ENCODE data around the gene CCNJL.

CCNJL gene

DNA sequence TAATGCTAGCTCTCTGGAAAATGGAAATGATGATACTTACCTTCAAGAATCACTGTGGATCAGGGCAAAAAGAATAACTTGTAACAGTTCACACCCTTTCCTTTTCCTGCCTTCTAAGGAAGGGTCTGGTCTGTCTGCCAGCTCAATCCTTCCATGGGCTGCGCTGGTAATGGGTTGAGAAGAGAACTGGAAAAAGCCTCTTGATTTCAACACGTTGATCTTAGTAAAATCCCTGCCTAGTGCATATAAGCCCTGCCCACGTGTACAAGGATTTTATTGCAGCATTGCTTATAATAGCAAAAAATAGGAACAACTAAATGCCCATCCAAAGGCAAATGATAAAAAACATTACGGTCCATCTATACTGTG lies 37.6 kb upstream of the CCNJL start:
- no peaks in the 10 kb centered on the region for H3K9me3 ChIP-seq (replicated peaks in 1 of 2; ENCODE audit: control insufficient read depth in 2 of 2, insufficient read depth in 1 of 2, low read depth in 1 of 2, low read length in 2 of 2)

GRCh38 chr5:160349249-160349934 lies 37.0 kb upstream of the CCNJL start:
- Histone ChIP-seq H3K79me1 (ENCODE audit: low read depth, low read length) (no peaks in the 10 kb centered on the region), H3K23ac (ENCODE audit: low read depth, low read length, poor library complexity) (no peak overlapping the region), H2AK5ac (ENCODE audit: low read depth, low read length) (peak overlapping the region; percentile 41), H3K18ac (ENCODE audit: low read length) (peak overlapping the region; percentile 40), H2BK5ac (ENCODE audit: low read length) (no peak overlapping the region), H3K36me3 (replicated peaks in 1 of 2; ENCODE audit: control insufficient read depth in 2 of 2, insufficient read depth in 2 of 2, low read length in 2 of 2) (no peaks in the 10 kb centered on the region), H3K4ac (ENCODE audit: low read length) (no peak overlapping the region), H2BK120ac (ENCODE audit: low read depth, low read length) (no peak overlapping the region), H3K4me2 (ENCODE audit: insufficient read depth, low read length, poor library complexity, severe bottlenecking) (no peak overlapping the region), H2BK15ac (ENCODE audit: low read length) (peak overlapping the region; percentile 27), H3K14ac (ENCODE audit: low read length) (no peak overlapping the region), H3K4me3 (ENCODE audit: low read length in 2 of 2) (no peak overlapping the region), H3K4me1 (ENCODE audit: control insufficient read depth in 2 of 2, insufficient read depth in 1 of 2, low read depth in 1 of 2, low read length in 2 of 2) (peaks cover 0 to 4% of the 10 kb centered on the region in 2 donors), H2AFZ (ENCODE audit: low read length) (no peak overlapping the region), H3K27ac (replicated peaks; ENCODE audit: low read length) (no peak overlapping the region), H4K91ac (ENCODE audit: low read depth, low read length, poor library complexity) (no peak overlapping the region), H3K9me3 (replicated peaks in 1 of 2; ENCODE audit: control insufficient read depth in 2 of 2, insufficient read depth in 1 of 2, low read depth in 1 of 2, low read length in 2 of 2) (no peaks in the 10 kb centered on the region), H3K9ac (ENCODE audit: low read depth, low read length, poor library complexity) (no peak overlapping the region), H2BK12ac (ENCODE audit: low read length) (no peak overlapping the region), H4K8ac (ENCODE audit: low read depth, low read length) (no peak overlapping the region), H3K27me3 (ENCODE audit: control insufficient read depth in 3 of 3, insufficient read depth in 3 of 3, low read depth in 1 of 3, low read length in 3 of 3) (peaks cover 0 to 2% (median 0%) of the 10 kb centered on the region in 3 experiments)
- no CpG with 5 or more reads among the region's 27 CpGs for WGBS, 2 donors (ENCODE audit: extremely low coverage in 2 of 2, insufficient read length in 2 of 2, insufficient replicate concordance in 1 of 2)
- DNase-seq (ENCODE audit: low spot score) = no peak

More for the DNA sequence above, 37.6 kb upstream of the CCNJL start:
- Histone ChIP-seq H3K4me3 (ENCODE audit: low read length in 2 of 2) (no peak overlapping the region), H3K27me3 (ENCODE audit: control insufficient read depth in 3 of 3, insufficient read depth in 3 of 3, low read depth in 1 of 3, low read length in 3 of 3) (peaks cover 0 to 2% (median 0%) of the 10 kb centered on the region in 3 experiments), H3K4me1 (ENCODE audit: control insufficient read depth in 2 of 2, insufficient read depth in 1 of 2, low read depth in 1 of 2, low read length in 2 of 2) (peaks cover 0 to 3% of the 10 kb centered on the region in 2 donors), H3K36me3 (replicated peaks in 1 of 2; ENCODE audit: control insufficient read depth in 2 of 2, insufficient read depth in 2 of 2, low read length in 2 of 2) (no peaks in the 10 kb centered on the region), H3K27ac (replicated peaks; ENCODE audit: low read length) (no peak overlapping the region), H3K4ac (ENCODE audit: low read length) (no peak overlapping the region), H2BK12ac (ENCODE audit: low read length) (no peak overlapping the region), H2BK15ac (ENCODE audit: low read length) (no peak overlapping the region), H3K9ac (ENCODE audit: low read depth, low read length, poor library complexity) (no peak overlapping the region), H3K14ac (ENCODE audit: low read length) (no peak overlapping the region), H3K4me2 (ENCODE audit: insufficient read depth, low read length, poor library complexity, severe bottlenecking) (no peak overlapping the region), H2AFZ (ENCODE audit: low read length) (no peak overlapping the region), H4K8ac (ENCODE audit: low read depth, low read length) (no peak overlapping the region), H2BK5ac (ENCODE audit: low read length) (no peak overlapping the region), H3K23ac (ENCODE audit: low read depth, low read length, poor library complexity) (no peak overlapping the region), H4K91ac (ENCODE audit: low read depth, low read length, poor library complexity) (no peak overlapping the region), H3K79me1 (ENCODE audit: low read depth, low read length) (no peaks in the 10 kb centered on the region), H2AK5ac (ENCODE audit: low read depth, low read length) (no peak overlapping the region), H2BK120ac (ENCODE audit: low read depth, low read length) (no peak overlapping the region), H3K18ac (ENCODE audit: low read length) (no peak overlapping the region)
- no peak for DNase-seq (ENCODE audit: low spot score)
- WGBS, 2 donors (ENCODE audit: extremely low coverage in 2 of 2, insufficient read length in 2 of 2, insufficient replicate concordance in 1 of 2) = no CpG with 5 or more reads among the region's 4 CpGs

DNA sequence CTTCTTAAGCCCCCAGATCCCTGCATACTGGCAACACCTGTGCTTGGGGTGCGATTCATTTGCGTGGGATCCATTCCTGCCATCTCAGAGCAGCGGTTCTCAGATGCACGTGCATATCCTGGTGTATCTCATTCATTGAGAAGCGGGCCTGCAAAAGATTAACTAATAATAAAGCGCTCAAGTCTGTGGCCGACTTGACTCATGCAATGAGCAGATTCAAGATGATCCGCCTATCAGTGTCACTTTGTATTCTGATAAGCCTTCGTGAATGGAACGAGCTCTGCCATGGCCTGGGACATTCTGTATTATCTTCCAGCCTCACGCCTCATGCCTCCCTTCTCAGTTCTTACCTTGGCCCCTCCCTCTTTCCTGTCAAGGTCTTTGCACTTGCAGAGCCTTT lies 35.7 kb upstream of the CCNJL start:
- no peaks in the 10 kb centered on the region for H3K9me3 ChIP-seq (replicated peaks in 1 of 2; ENCODE audit: control insufficient read depth in 2 of 2, insufficient read depth in 1 of 2, low read depth in 1 of 2, low read length in 2 of 2)
- H2BK120ac ChIP-seq (ENCODE audit: low read depth, low read length) = no peak overlapping the region
- WGBS, 2 donors (ENCODE audit: extremely low coverage in 2 of 2, insufficient read length in 2 of 2, insufficient replicate concordance in 1 of 2) = no CpG with 5 or more reads among the region's 11 CpGs

DNA sequence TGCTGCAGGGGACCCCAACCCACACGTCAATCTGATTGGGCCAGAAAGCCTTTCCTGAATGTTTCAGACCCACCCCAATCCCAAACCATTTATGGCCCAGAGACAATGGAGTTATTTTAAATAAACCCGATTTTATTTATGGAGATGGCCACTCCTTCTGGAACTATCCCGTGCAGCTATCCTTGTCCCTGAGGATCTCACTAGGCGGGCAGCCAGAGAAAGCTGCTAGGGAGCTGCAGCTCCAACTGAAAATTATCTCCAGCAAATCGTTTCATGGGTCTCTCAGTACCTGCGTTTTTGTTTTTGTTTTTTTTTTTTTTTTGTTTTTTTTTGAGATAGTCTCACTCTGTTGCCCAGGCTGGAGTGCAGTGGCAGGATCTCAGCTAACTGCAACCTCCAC lies 35.1 kb upstream of the CCNJL start:
- Histone ChIP-seq H3K36me3 (replicated peaks in 1 of 2; ENCODE audit: control insufficient read depth in 2 of 2, insufficient read depth in 2 of 2, low read length in 2 of 2) (no peaks in the 10 kb centered on the region), H2AK5ac (ENCODE audit: low read depth, low read length) (no peak overlapping the region), H3K4me2 (ENCODE audit: insufficient read depth, low read length, poor library complexity, severe bottlenecking) (no peak overlapping the region), H3K4me1 (ENCODE audit: control insufficient read depth in 2 of 2, insufficient read depth in 1 of 2, low read depth in 1 of 2, low read length in 2 of 2) (peaks cover 0 to 4% of the 10 kb centered on the region in 2 donors), H3K4ac (ENCODE audit: low read length) (no peak overlapping the region), H4K91ac (ENCODE audit: low read depth, low read length, poor library complexity) (no peak overlapping the region), H3K79me1 (ENCODE audit: low read depth, low read length) (no peaks in the 10 kb centered on the region), H4K8ac (ENCODE audit: low read depth, low read length) (no peak overlapping the region), H2BK120ac (ENCODE audit: low read depth, low read length) (no peak overlapping the region), H3K18ac (ENCODE audit: low read length) (no peak overlapping the region), H3K27ac (replicated peaks; ENCODE audit: low read length) (no peak overlapping the region), H2BK5ac (ENCODE audit: low read length) (no peak overlapping the region), H2BK15ac (ENCODE audit: low read length) (no peak overlapping the region), H2AFZ (ENCODE audit: low read length) (no peak overlapping the region), H3K4me3 (ENCODE audit: low read length in 2 of 2) (no peak overlapping the region), H3K27me3 (ENCODE audit: control insufficient read depth in 3 of 3, insufficient read depth in 3 of 3, low read depth in 1 of 3, low read length in 3 of 3) (peaks cover 0 to under 1% (median 0%) of the 10 kb centered on the region in 3 experiments), H2BK12ac (ENCODE audit: low read length) (no peak overlapping the region), H3K23ac (ENCODE audit: low read depth, low read length, poor library complexity) (no peak overlapping the region), H3K9me3 (replicated peaks in 1 of 2; ENCODE audit: control insufficient read depth in 2 of 2, insufficient read depth in 1 of 2, low read depth in 1 of 2, low read length in 2 of 2) (no peaks in the 10 kb centered on the region), H3K9ac (ENCODE audit: low read depth, low read length, poor library complexity) (no peak overlapping the region), H3K14ac (ENCODE audit: low read length) (no peak overlapping the region)
- no peak for DNase-seq (ENCODE audit: low spot score)
- no CpG with 5 or more reads among the region's 6 CpGs for WGBS, 2 donors (ENCODE audit: extremely low coverage in 2 of 2, insufficient read length in 2 of 2, insufficient replicate concordance in 1 of 2)

More for the DNA sequence above, 35.7 kb upstream of the CCNJL start:
- no peak overlapping the region for H3K4ac ChIP-seq (ENCODE audit: low read length)
- H3K18ac ChIP-seq (ENCODE audit: low read length) = no peak overlapping the region
- no peaks in the 10 kb centered on the region for H3K36me3 ChIP-seq (replicated peaks in 1 of 2; ENCODE audit: control insufficient read depth in 2 of 2, insufficient read depth in 2 of 2, low read length in 2 of 2)
- no peak overlapping the region for H2BK15ac ChIP-seq (ENCODE audit: low read length)
- no peak overlapping the region for H3K23ac ChIP-seq (ENCODE audit: low read depth, low read length, poor library complexity)
- DNase-seq (ENCODE audit: low spot score) = no peak
- H2BK5ac ChIP-seq (ENCODE audit: low read length) = no peak overlapping the region
- H3K4me1 ChIP-seq (ENCODE audit: control insufficient read depth in 2 of 2, insufficient read depth in 1 of 2, low read depth in 1 of 2, low read length in 2 of 2) = peaks cover 0 to 4% of the 10 kb centered on the region in 2 donors
- no peak overlapping the region for H3K14ac ChIP-seq (ENCODE audit: low read length)
- H3K4me2 ChIP-seq (ENCODE audit: insufficient read depth, low read length, poor library complexity, severe bottlenecking) = no peak overlapping the region
- H2AFZ ChIP-seq (ENCODE audit: low read length) = no peak overlapping the region
- no peak overlapping the region for H4K8ac ChIP-seq (ENCODE audit: low read depth, low read length)
- H3K27ac ChIP-seq (replicated peaks; ENCODE audit: low read length) = no peak overlapping the region
- H3K79me1 ChIP-seq (ENCODE audit: low read depth, low read length) = no peaks in the 10 kb centered on the region
- H3K9ac ChIP-seq (ENCODE audit: low read depth, low read length, poor library complexity) = no peak overlapping the region
- H4K91ac ChIP-seq (ENCODE audit: low read depth, low read length, poor library complexity) = no peak overlapping the region
- H3K4me3 ChIP-seq (ENCODE audit: low read length in 2 of 2) = no peak overlapping the region
- H2BK12ac ChIP-seq (ENCODE audit: low read length) = no peak overlapping the region
- H3K27me3 ChIP-seq (ENCODE audit: control insufficient read depth in 3 of 3, insufficient read depth in 3 of 3, low read depth in 1 of 3, low read length in 3 of 3) = peaks cover 0 to 2% (median 0%) of the 10 kb centered on the region in 3 experiments
- H2AK5ac ChIP-seq (ENCODE audit: low read depth, low read length) = no peak overlapping the region
